ENCODE results near the gene DNAJC24.

The DNAJC24 gene

GRCh38 chr11:31417357-31417756 is 47.7 kb downstream of the DNAJC24 start:
- FAIRE-seq: no peak

DNA sequence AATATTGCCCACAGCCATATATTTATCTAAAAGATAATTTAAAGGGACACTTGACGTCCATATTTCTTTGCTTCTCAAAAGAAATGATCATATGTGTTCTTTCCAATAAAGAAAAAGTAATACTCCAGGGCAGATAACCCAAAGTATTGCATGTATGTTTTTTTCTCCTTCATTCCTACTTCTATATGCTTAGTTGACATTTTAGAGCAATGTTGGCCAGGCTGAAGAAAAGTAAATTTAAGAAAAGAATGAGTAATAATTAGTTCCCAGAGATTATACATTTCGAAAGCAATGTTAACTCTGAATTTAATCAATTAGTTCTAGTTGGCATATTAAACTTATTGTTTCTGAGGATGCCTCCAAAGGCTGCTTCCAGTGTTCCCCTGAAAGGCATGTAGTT is 48.2 kb downstream of the DNAJC24 start:
- no peak for FAIRE-seq

DNA sequence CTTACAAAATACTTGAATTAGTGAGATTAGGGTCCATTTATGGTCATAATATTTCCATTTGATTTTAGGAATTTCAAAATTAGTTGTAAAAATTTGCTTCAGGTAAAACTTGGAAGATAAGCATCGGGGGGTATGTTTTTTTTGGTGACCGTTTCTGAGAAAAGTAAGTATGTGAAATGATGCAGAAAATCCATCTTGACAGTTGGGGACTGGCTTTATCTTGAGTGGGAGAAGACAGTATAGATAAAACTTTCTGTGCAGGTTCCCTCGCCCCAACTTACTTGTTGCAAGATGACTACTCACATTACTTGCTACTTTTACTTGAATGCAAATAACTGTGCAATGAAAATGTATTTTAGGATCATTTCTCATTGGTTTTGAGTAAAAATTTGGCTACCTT is 49.5 kb downstream of the DNAJC24 start:
- FAIRE-seq: no peak

GRCh38 chr11:31419669-31420068 is 50.0 kb downstream of the DNAJC24 start:
- FAIRE-seq: no peak

DNA sequence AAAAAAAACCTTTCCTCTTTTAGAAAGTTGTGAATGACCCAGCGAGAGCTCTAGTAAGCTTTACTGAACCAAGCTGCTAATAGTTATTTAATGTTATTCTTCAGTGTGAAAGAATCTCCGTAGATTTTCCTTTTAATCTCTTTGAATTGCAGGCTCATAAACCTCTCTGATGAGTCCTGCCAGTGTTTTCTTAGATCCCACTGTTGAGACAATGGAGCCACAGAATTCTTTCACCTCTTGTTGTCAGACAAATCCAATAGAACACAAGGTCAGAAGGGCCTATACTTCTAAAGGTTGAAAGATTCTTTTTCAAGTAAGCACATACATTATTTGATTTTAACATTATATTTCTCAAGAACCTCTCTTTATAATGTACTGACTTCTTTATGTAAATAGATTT is 52.2 kb downstream of the DNAJC24 start:
- FAIRE-seq: no peak

- no peak for FAIRE-seq
Observed at GRCh38 chr11:31422703-31423102, 53.0 kb downstream of the DNAJC24 start.

- FAIRE-seq: no peak
Observed at GRCh38 chr11:31424652-31425051, 55.0 kb downstream of the DNAJC24 start.

DNA sequence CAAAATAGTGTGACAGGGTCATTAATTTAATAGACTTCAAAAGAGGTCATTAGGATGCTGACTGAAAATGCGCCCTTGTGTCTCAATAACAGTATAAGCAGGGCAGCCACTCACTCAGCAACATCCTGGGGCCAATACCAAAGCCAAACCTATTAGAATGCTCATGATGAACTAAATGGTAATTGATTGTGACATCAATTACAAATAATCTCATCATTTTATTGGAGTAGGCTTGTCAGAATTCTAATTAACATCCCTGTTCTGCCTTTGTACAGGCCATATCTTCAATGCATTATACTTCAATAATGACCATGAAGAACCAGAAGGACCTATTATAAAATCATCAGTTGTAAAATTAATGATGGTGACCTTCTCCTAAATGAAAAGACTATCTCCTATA is 64.2 kb downstream of the DNAJC24 start:
- no peak for FAIRE-seq

DNA sequence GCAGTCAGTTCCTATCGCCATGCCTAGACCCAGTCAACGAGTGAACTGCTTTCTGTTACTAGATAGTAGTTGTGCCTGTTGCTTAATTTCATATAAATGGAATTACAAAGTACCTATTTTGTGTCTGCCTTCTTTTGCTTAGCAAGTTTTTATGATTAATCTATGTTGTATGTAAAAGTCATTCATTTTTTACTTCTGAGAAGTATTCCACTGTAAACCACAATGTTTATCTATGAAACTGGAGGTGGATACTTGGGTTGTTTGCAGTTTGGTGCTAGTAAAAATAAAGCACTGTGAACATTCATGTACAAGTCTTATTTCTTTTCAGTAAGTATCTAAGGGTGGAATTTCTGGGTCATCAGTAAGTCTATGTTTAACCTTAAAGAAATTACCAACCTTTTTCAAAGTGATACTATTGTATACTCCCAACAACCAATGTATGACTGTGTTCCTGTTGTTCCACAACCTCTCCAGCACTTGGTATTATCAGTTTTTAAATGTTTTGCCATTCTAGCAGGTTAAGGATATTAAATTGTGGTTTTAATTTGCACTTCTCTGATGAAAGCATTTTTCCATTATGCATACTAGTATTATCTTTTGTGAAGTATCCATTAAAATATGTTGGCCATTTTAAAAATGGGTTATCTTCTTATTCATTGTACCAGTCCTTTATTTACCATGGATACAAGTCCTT is 68.2 kb downstream of the DNAJC24 start:
- FAIRE-seq: no peak

GRCh38 chr11:31441296-31441695 is 71.6 kb downstream of the DNAJC24 start:
- no peak for FAIRE-seq

GRCh38 chr11:31442086-31442485 is 72.4 kb downstream of the DNAJC24 start:
- no peak for FAIRE-seq

- FAIRE-seq: no peak
Observed at GRCh38 chr11:31443802-31444201, 74.1 kb downstream of the DNAJC24 start.

GRCh38 chr11:31445621-31446020 is 76.0 kb downstream of the DNAJC24 start:
- FAIRE-seq: no peak

DNA sequence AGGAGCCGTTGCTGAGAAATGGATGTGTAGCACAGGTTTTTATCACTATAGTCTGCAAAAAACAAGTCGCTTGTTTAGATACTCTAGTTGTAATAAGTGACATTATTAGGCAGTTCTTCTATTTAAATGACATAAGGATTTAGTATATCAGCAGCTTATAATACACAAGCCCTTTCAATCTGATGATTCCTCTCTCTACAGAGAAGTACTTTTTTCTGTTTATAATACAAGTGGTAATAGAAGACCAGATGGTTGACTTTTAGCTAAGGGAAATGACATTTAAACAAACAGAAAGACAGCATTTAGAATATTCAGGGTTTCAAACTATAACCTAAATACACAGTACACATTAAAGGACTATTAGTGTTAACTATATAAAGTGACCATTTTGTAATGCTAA is 79.4 kb downstream of the DNAJC24 start:
- FAIRE-seq: no peak

DNA sequence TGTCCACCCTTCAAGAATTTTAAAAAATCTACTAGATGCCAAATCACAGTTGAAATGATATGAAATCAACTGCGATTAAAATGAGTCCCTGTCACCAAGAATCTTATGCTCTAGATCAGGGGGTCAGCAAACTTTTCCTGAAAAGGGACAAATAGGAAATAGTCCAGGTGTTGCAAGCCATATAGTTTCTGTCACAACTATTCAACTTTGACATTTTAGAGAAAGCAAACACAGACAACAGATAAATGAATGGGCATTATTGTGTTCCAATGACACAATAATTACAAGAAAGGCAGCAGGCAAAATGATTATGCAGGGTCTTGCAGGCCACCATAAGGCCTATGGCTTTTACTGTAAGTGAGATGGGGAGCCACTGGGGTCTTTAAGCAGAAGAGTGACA is 81.2 kb downstream of the DNAJC24 start:
- no peak for FAIRE-seq

- FAIRE-seq: no peak
Observed at GRCh38 chr11:31455177-31455576, 85.5 kb downstream of the DNAJC24 start.

DNA sequence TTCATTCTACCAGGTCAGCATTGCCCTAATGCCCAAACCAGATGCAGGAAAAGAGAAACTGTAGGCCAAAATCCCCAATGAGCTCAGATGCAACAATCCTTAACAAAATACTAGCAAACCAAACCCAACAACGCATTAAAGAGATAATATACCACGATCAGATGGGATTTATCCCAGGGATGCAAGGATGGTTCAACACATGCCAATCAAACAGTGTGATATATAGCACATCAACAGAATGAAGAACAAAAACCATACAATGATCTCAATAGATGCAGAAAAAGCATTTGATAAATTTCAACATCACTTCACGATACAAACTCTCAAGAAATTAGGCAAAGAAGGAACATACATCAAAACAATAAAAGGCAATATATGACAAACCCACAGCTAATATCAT is 94.8 kb downstream of the DNAJC24 start:
- no peak for FAIRE-seq

GRCh38 chr11:31474083-31474482 is 104.4 kb downstream of the DNAJC24 start:
- no peak for FAIRE-seq

- FAIRE-seq: no peak
Observed at GRCh38 chr11:31477528-31478222, 108.0 kb downstream of the DNAJC24 start.

DNA sequence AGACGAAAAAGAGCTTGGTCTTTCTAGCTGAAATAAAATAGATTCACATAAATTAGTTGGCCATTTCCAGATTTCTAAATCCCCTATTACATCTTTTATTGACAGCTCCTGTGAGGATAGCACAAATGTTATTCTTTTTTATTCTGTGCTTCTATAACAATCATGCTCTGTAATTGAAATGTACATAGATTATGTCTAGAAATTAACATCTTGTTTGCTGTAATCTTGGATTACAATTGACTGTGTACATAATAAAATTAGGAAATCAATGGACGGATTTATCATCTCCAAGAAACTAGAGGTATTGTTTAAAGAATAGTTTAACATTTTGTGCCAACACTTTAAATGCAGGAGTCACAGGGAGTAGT is 108.5 kb downstream of the DNAJC24 start:
- no peak for FAIRE-seq

- FAIRE-seq: no peak
Observed at GRCh38 chr11:31479066-31479465, 109.4 kb downstream of the DNAJC24 start.

GRCh38 chr11:31480930-31481329 is 111.3 kb downstream of the DNAJC24 start:
- no peak for FAIRE-seq

Measured in TTC549 (cell line).